WTC11 (cell line): ENCODE data around the gene CYB5A. TPM values are rescaled to one million over a fixed set of nuclear protein-coding genes. Genes with fewer than 3 reads are reported as not detected.

Experiments used
- ATAC-seq: fragments of 200-7000 bp; cut with Tn5 transposase; 2 replicates; pipeline ENCODE4 v1.10.0; 2021; ENCODE audit warnings: mild to moderate bottlenecking, moderate library complexity
- CTCF ChIA-PET: fragments of 300-600 bp; sonication (Branson Sonifier 250); formaldehyde crosslinking; loops from one replicate; lab custom pipeline; 2021; ENCODE audit warnings: antibody characterized with exemption; lab: Charles Lee
- POLR2A ChIA-PET: fragments of 350-600 bp; sonication (Branson Sonifier 250); formaldehyde crosslinking; loops from one replicate; lab custom pipeline; 2021; ENCODE audit warnings: antibody characterized with exemption; lab: Charles Lee
- DNase-seq: peaks from one replicate; pipeline ENCODE4 v3.0.0; 2021; ENCODE audit warnings: low spot score
- H3K27ac Mint-ChIP-seq: 2 replicates; pipeline ENCODE4 v1.8.0; 2021; ENCODE audit warnings: mixed read lengths
- H3K27me3 Mint-ChIP-seq: 2 replicates; pipeline ENCODE4 v1.8.0; 2021; ENCODE audit warnings: low read depth, mild to moderate bottlenecking, moderate library complexity, mixed read lengths
- H3K36me3 Mint-ChIP-seq: 2 replicates; pipeline ENCODE4 v1.8.0; 2021; ENCODE audit warnings: mixed read lengths
- H3K4me1 Mint-ChIP-seq: 2 replicates; pipeline ENCODE4 v1.8.0; 2022; ENCODE audit warnings: mixed read lengths
- H3K4me3 Mint-ChIP-seq: 2 replicates; pipeline ENCODE4 v1.8.0; 2021; ENCODE audit warnings: mild to moderate bottlenecking, moderate library complexity, mixed read lengths
- H3K9me3 Mint-ChIP-seq: 2 replicates; pipeline ENCODE4 v1.8.0; 2021; ENCODE audit warnings: mixed read lengths
- CREB1 ChIP-seq: sonication (generic); formaldehyde crosslinking; IDR thresholded peaks from 2 replicates; pipeline ENCODE4 v1.8.0; 2023; ENCODE audit warnings: mild to moderate bottlenecking, missing genetic modification reagents
- ETV6 ChIP-seq: sonication (generic); formaldehyde crosslinking; IDR thresholded peaks from 2 replicates; pipeline ENCODE4 v1.8.1; 2022; ENCODE audit warnings: mild to moderate bottlenecking, missing genetic modification reagents
- GABPB1 ChIP-seq: sonication (generic); formaldehyde crosslinking; IDR thresholded peaks from 2 replicates; pipeline ENCODE4 v1.8.1; 2023; ENCODE audit warnings: mild to moderate bottlenecking, missing genetic modification reagents
- IRF1 ChIP-seq: sonication (generic); formaldehyde crosslinking; IDR thresholded peaks from 2 replicates; pipeline ENCODE4 v1.8.0; 2023; ENCODE audit warnings: missing genetic modification reagents
- IRF2 ChIP-seq: sonication (generic); formaldehyde crosslinking; IDR thresholded peaks from 2 replicates; pipeline ENCODE4 v1.8.0; 2022; ENCODE audit warnings: low read depth, missing genetic modification reagents, borderline replicate concordance
- JUN ChIP-seq: sonication (generic); formaldehyde crosslinking; IDR thresholded peaks from 2 replicates; pipeline ENCODE4 v1.8.0; 2023; ENCODE audit warnings: mild to moderate bottlenecking, missing genetic modification reagents
- TP53 ChIP-seq: sonication (generic); formaldehyde crosslinking; IDR thresholded peaks from 2 replicates; pipeline ENCODE4 v1.8.1; 2023; ENCODE audit warnings: mild to moderate bottlenecking, missing genetic modification reagents
- ZNF232 ChIP-seq: sonication (generic); formaldehyde crosslinking; IDR thresholded peaks from 2 replicates; pipeline ENCODE4 v1.8.0; 2022; ENCODE audit warnings: mild to moderate bottlenecking, missing genetic modification reagents
- ZNF396 ChIP-seq: fragments of 250-450 bp; sonication (Bioruptor Pico); IDR thresholded peaks from 2 replicates; pipeline ENCODE4 v1.8.0; 2021; ENCODE audit warnings: mild to moderate bottlenecking, moderate library complexity, borderline replicate concordance
- ZNF532 ChIP-seq: fragments of 250-450 bp; sonication (Bioruptor Pico); IDR thresholded peaks from 2 replicates; pipeline ENCODE4 v1.9.0; 2021; ENCODE audit warnings: mild to moderate bottlenecking, borderline replicate concordance
- ZNF671 ChIP-seq: fragments of 250-450 bp; sonication (Bioruptor Pico); IDR thresholded peaks from 2 replicates; pipeline ENCODE4 v1.8.0; 2021; ENCODE audit warnings: mild to moderate bottlenecking
- total RNA-seq: library from RNA; stranded (reverse); gene quantifications from 3 replicates; pipeline ENCODE4 v1.2.3, GENCODE V29; 2021

The CYB5A gene
- total RNA-seq, 1 experiment from 2014 or later: 127 TPM

GRCh38 chr18:74252039-74252395 is 39.7 kb downstream of the CYB5A start (continued):
- TF ChIP-seq CREB1 (CRISPR knock-in tag) (no peak), IRF1 (CRISPR knock-in tag) (no peak)

- peak; percentile 70 for ATAC-seq
- H3K4me3 Mint-ChIP-seq: no peak overlapping the region
Observed at GRCh38 chr18:74251297-74252038, 40.3 kb downstream of the CYB5A start.

GRCh38 chr18:74250131-74250530 is 41.6 kb downstream of the CYB5A start:
- POLR2A ChIA-PET: no interaction called here
- Mint-ChIP-seq H3K4me3 (no peak overlapping the region), H3K27me3 (no peaks in the 10 kb centered on the region), H3K9me3 (no peaks in the 10 kb centered on the region), H3K36me3 (peaks cover 42% of the 10 kb centered on the region), H3K27ac (peak overlapping the region; percentile 79; the same call in 1 of the 2 replicates), H3K4me1 (peaks cover 21% of the 10 kb centered on the region)
- TF ChIP-seq ZNF232 (CRISPR knock-in tag) (no peak), JUN (CRISPR knock-in tag) (no peak)
- DNase-seq (no peak), ATAC-seq (no peak)
- CTCF ChIA-PET: interaction anchor here (1.0 kb wide), 1 partner anchor 302 kb away, joined by 4 read pairs; no protein-coding TSS in a partner anchor

More at GRCh38 chr18:74251297-74252038, 40.3 kb downstream of the CYB5A start:
- H3K9me3 Mint-ChIP-seq: no peaks in the 10 kb centered on the region
- ChIA-PET CTCF (interaction anchor here (1.0 kb wide), 1 partner anchor 300 kb away, joined by 4 read pairs; no protein-coding TSS in a partner anchor), POLR2A (interaction anchor here (0.7 kb wide), 1 partner anchor 290 kb away, joined by 4 read pairs; no protein-coding TSS in a partner anchor)
- H3K27me3 Mint-ChIP-seq: no peaks in the 10 kb centered on the region
- H3K4me1 Mint-ChIP-seq: peaks cover 34% of the 10 kb centered on the region
- H3K27ac Mint-ChIP-seq: peak overlapping the region; percentile 83
- H3K36me3 Mint-ChIP-seq: peaks cover 46% of the 10 kb centered on the region
- no peak for DNase-seq
- TF ChIP-seq GABPB1 (CRISPR knock-in tag) (0 out of 2 replicates have a peak, but pooled peaks have one; percentile 15), TP53 (CRISPR knock-in tag) (no peak), ETV6 (CRISPR knock-in tag) (no peak)
- TF ChIP-seq, all 79 proteins: peak for 1

GRCh38 chr18:74249181-74249968 is 42.4 kb downstream of the CYB5A start:
- TF ChIP-seq ZNF396 (CRISPR knock-in tag) (no peak), GABPB1 (CRISPR knock-in tag) (peak; percentile 93), IRF2 (CRISPR knock-in tag) (no peak)
- peak overlapping the region; percentile 79 for H3K27ac Mint-ChIP-seq
- H3K4me3 Mint-ChIP-seq: no peak overlapping the region
- DNase-seq (no peak), ATAC-seq (no peak)
- H3K27me3 Mint-ChIP-seq: no peaks in the 10 kb centered on the region
- no peaks in the 10 kb centered on the region for H3K9me3 Mint-ChIP-seq
- H3K36me3 Mint-ChIP-seq: peaks cover 37% of the 10 kb centered on the region
- H3K4me1 Mint-ChIP-seq: peaks cover 17% of the 10 kb centered on the region
- CTCF ChIA-PET: no interaction called here
- POLR2A ChIA-PET: no interaction called here

GRCh38 chr18:74248595-74248994 is 43.2 kb downstream of the CYB5A start:
- TF ChIP-seq ZNF532 (CRISPR knock-in tag) (no peak), ZNF671 (no peak)

More at GRCh38 chr18:74248595-74248994, 43.2 kb downstream of the CYB5A start:
- ChIA-PET CTCF (no interaction called here), POLR2A (no interaction called here)
- no peak overlapping the region for H3K27ac Mint-ChIP-seq
- DNase-seq: no peak
- ATAC-seq: no peak
- peaks cover 34% of the 10 kb centered on the region for H3K36me3 Mint-ChIP-seq
- no peaks in the 10 kb centered on the region for H3K27me3 Mint-ChIP-seq
- no peaks in the 10 kb centered on the region for H3K9me3 Mint-ChIP-seq
- no peak overlapping the region for H3K4me3 Mint-ChIP-seq
- H3K4me1 Mint-ChIP-seq: peaks cover 17% of the 10 kb centered on the region
